HepG2 (cell line): Measurements from ENCODE around the gene COL4A6. TPM values are rescaled to one million over a fixed set of nuclear protein-coding genes. Genes with fewer than 3 reads are reported as not detected.

ENCODE experiments used
- ATAC-seq: fragments of 200-7000 bp; cut with Tn5 transposase; 3 replicates; pipeline ENCODE4 v1.9.1; 2020; ENCODE audit warnings: mild to moderate bottlenecking, moderate library complexity
- BruUV-seq: library from RNA; stranded (reverse); fragments of 400-500 nt; replicated peaks from 2 replicates; lab custom pipeline; 2021; lab: Mats Ljungman, UMichigan
- CTCF ChIA-PET: fragments of 300-600 bp; formaldehyde crosslinking; extraction: SDS; loops from one replicate; lab custom pipeline; 2021; ENCODE audit warnings: low total read pairs, inconsistent platforms, low intra/inter-chr PET ratio; lab: Yijun Ruan, JAX
- POLR2A ChIA-PET: fragments of 350-600 bp; sonication (Branson Sonifier 250); formaldehyde crosslinking; loops from one replicate; lab custom pipeline; 2020; ENCODE audit warnings: antibody characterized with exemption, inconsistent platforms; lab: Yijun Ruan, JAX
- DNase-seq: peaks from one replicate; pipeline ENCODE4 v3.0.0-alpha.2; 2015; ENCODE audit warnings: low spot score
- FAIRE-seq: peaks from 3 replicates; lab custom pipeline; 2011; peaks lifted over from hg19 to GRCh38; lab: Jason Lieb, UNC
- H2AFZ ChIP-seq: one replicate; pipeline ENCODE4 v1.6.1; 2011; ENCODE audit warnings: low read length, inconsistent platforms
- H3K27ac ChIP-seq: fragments of 300-600 bp; 3 replicates; pipeline ENCODE4 v1.8.0; 2011; ENCODE audit warnings: mixed run types, mild to moderate bottlenecking, mixed read lengths, low read length, inconsistent platforms; ENCODE audit not compliant: insufficient read depth; ENCODE audit errors: extremely low read length
- H3K27me3 ChIP-seq, 2 experiments: fragments of 200-600 bp in 1 of 2; 2 replicates in 1 of 2; 3 replicates in 1 of 2; pipeline versions ENCODE4 v1.6.0 to v1.8.0; 2011; ENCODE audit warnings: low read length in 2 of 2, mild to moderate bottlenecking in 2 of 2, moderate library complexity in 2 of 2, inconsistent platforms in 1 of 2; ENCODE audit not compliant: insufficient read depth in 2 of 2, control insufficient read depth in 1 of 2
- H3K36me3 ChIP-seq, 2 experiments: fragments of 200-600 bp in 1 of 2; replicated peaks in 1 of 2; 2 replicates in 1 of 2; 3 replicates in 1 of 2; pipeline versions ENCODE4 v1.5.1 to v1.8.0; 2011; ENCODE audit warnings: low read length in 2 of 2, inconsistent platforms in 1 of 2; ENCODE audit not compliant: insufficient read depth in 2 of 2, control insufficient read depth in 1 of 2
- H3K4me1 ChIP-seq: 2 replicates; pipeline ENCODE4 v1.5.1; 2012; ENCODE audit warnings: low read length, inconsistent platforms; ENCODE audit not compliant: insufficient read depth
- H3K4me2 ChIP-seq: 2 replicates; pipeline ENCODE4 v1.6.0; 2011; ENCODE audit warnings: low read depth, low read length, inconsistent platforms
- H3K4me3 ChIP-seq, 3 experiments: fragments of 200-600 bp in 1 of 3; sonication (generic), shearing (Covaris generic) in 1 of 3; replicated peaks in 1 of 3; 2 replicates each; pipeline ENCODE4 v1.5.1; 2011 to 2016; ENCODE audit warnings: low read length in 3 of 3, inconsistent platforms in 2 of 3, low read depth in 2 of 3, mild to moderate bottlenecking in 2 of 3, control low read depth in 1 of 3, mixed read lengths in 1 of 3; ENCODE audit not compliant: insufficient read depth in 1 of 3
- H3K79me2 ChIP-seq: one replicate; pipeline ENCODE4 v1.6.1; 2011; ENCODE audit warnings: low read length, inconsistent platforms; ENCODE audit not compliant: insufficient read depth
- H3K9ac ChIP-seq: 2 replicates; pipeline ENCODE4 v1.6.0; 2011; ENCODE audit warnings: mild to moderate bottlenecking, low read depth, low read length, inconsistent platforms; ENCODE audit not compliant: insufficient read depth
- H3K9me3 ChIP-seq: 2 replicates; pipeline ENCODE4 v1.5.1; 2012; ENCODE audit warnings: mild to moderate bottlenecking, low read length
- H4K20me1 ChIP-seq: 2 replicates; pipeline ENCODE4 v1.6.0; 2011; ENCODE audit warnings: inconsistent platforms, mild to moderate bottlenecking, low read length, moderate library complexity; ENCODE audit not compliant: insufficient read depth
- ARNT ChIP-seq: fragments of 450-650 bp; IDR thresholded peaks from 2 replicates; pipeline ENCODE4 v1.6.1; 2017
- GATAD2A ChIP-seq: IDR thresholded peaks from 2 replicates; pipeline ENCODE4 v1.6.1; 2016
- MTF2 ChIP-seq: sonication (generic); formaldehyde crosslinking; IDR thresholded peaks from 2 replicates; pipeline ENCODE4 v1.5.0; 2020; ENCODE audit warnings: missing genetic modification reagents, borderline replicate concordance
- NFKBIZ ChIP-seq: IDR thresholded peaks from 2 replicates; pipeline ENCODE4 v1.6.1; 2018; ENCODE audit warnings: missing genetic modification reagents, missing compliant biosample characterization
- PHF5A ChIP-seq: IDR thresholded peaks from one replicate; pipeline ENCODE4 v1.6.1; 2018; ENCODE audit warnings: low read depth, missing genetic modification reagents; ENCODE audit not compliant: unreplicated experiment
- POLR2AphosphoS2 ChIP-seq: IDR thresholded peaks from 2 replicates; pipeline ENCODE4 v1.6.1; 2011; ENCODE audit warnings: low read depth, low read length, improper control_type of control experiment
- REPIN1 ChIP-seq: sonication (generic); formaldehyde crosslinking; IDR thresholded peaks from 2 replicates; pipeline ENCODE4 v1.8.0; 2022; ENCODE audit warnings: missing genetic modification reagents, low read depth, mild to moderate bottlenecking, borderline replicate concordance
- TARDBP ChIP-seq: sonication (generic); formaldehyde crosslinking; IDR thresholded peaks from 2 replicates; pipeline ENCODE4 v1.8.0; 2022; ENCODE audit warnings: mild to moderate bottlenecking, missing genetic modification reagents
- WIZ ChIP-seq: sonication (generic); formaldehyde crosslinking; IDR thresholded peaks from 2 replicates; pipeline ENCODE4 v1.5.1; 2020; ENCODE audit warnings: mild to moderate bottlenecking, missing genetic modification reagents
- ZMYM4 ChIP-seq: sonication (generic); formaldehyde crosslinking; IDR thresholded peaks from 2 replicates; pipeline ENCODE4 v1.8.1; 2023; ENCODE audit warnings: mild to moderate bottlenecking, missing genetic modification reagents
- ZNF232 ChIP-seq: sonication (generic); formaldehyde crosslinking; IDR thresholded peaks from 2 replicates; pipeline ENCODE4 v1.4.0; 2020; ENCODE audit warnings: missing genetic modification reagents, borderline replicate concordance
- ZNF547 ChIP-seq: sonication (generic); formaldehyde crosslinking; IDR thresholded peaks from 2 replicates; pipeline ENCODE4 v1.5.1; 2020; ENCODE audit warnings: mild to moderate bottlenecking, missing genetic modification reagents
- ZNF570 ChIP-seq: sonication (generic); formaldehyde crosslinking; IDR thresholded peaks from 2 replicates; pipeline ENCODE4 v1.4.0; 2020; ENCODE audit warnings: mild to moderate bottlenecking, missing genetic modification reagents, borderline replicate concordance
- ZNF75D ChIP-seq: sonication (generic); formaldehyde crosslinking; IDR thresholded peaks from 2 replicates; pipeline ENCODE4 v1.8.1; 2023; ENCODE audit warnings: missing genetic modification reagents, mild to moderate bottlenecking, borderline replicate concordance
- WGBS: methylation state at CpG from one replicate; pipeline ENCODE4 v1.1.6; 2017; ENCODE audit warnings: low lambda C conversion rate; 5-methylcytosine and 5-hydroxymethylcytosine counted together
- in situ Hi-C: cut with HindIII; loops from 2 replicates; pipeline ENCODE4 v1.10.0; 2017; ENCODE audit warnings: low pct_unique_long_range_greater_than_20kb; ENCODE audit not compliant: extremely low pct_ligation_motif_present
- intact Hi-C: fragments of 100-400 bp; cut with micrococcal nuclease; formaldehyde crosslinking; loops from one replicate; pipeline ENCODE4 v1.10.0; 2022; ENCODE audit not compliant: unreplicated experiment
- polyA plus RNA-seq, 8 experiments: library from polyadenylated mRNA; depleted of rRNA in 3 of 8; stranded (reverse) in 7 of 8; unstranded in 1 of 8; fragments of >200 nt; fragmentation: Illumina TruSeq in 4 of 8; extraction: Trizol in 4 of 8; gene quantifications; 2 replicates each; pipeline versions ENCODE4 v1.2.1 to v1.2.3, GENCODE V29; 2011 to 2016; ENCODE audit warnings: low read depth in 4 of 8, missing spikeins in 1 of 8, mixed read lengths in 1 of 8; ENCODE audit not compliant: insufficient read depth in 1 of 8
- total RNA-seq, 5 experiments: library from RNA; depleted of rRNA; stranded (reverse); fragments of >200 nt; fragmentation: Illumina TruSeq; extraction: Trizol; gene quantifications; 2 replicates each; pipeline ENCODE4 v1.2.3, GENCODE V29; 2016; ENCODE audit warnings: low read depth in 1 of 5
- TF ChIP-seq, protein P1 (sequence below): fragments of 450-650 bp; IDR thresholded peaks from 2 replicates; pipeline ENCODE4 v1.6.1; 2017
- TF ChIP-seq, protein P2 (sequence below): IDR thresholded peaks from 2 replicates; pipeline ENCODE4 v1.6.1; 2016; ENCODE audit warnings: control low read depth
- TF ChIP-seq, protein P3 (sequence below): sonication (generic); formaldehyde crosslinking; IDR thresholded peaks from 2 replicates; pipeline ENCODE4 v1.5.1; 2020; ENCODE audit warnings: missing genetic modification reagents, mild to moderate bottlenecking, borderline replicate concordance

Gene COL4A6
- total and polyA plus RNA-seq, 2 of the 13 experiments (the other 11 are each of a cell fraction or from before 2014, with no cell fraction given) = 4.5 to 8.2 TPM

DNA sequence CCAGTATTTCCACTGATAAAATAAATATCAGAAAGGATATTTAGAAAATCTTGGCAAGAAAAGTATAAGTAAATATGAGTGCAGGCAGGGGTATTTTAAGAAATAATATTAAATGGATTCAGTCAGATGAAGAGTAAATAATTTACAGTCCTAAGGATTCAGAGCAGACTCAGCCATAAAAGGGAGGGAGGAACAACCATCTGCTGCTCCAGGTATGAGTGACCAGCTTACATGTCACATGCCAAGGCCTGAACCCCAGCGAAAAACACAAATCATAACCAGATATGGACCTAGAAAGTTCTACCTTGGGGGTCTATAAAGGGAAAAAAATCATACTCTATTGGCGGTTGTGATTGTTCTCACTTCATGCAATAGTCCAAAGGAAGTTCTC is 166.8 kb downstream of the COL4A6 start:
- no TSS peak for BruUV-seq
- no peaks in the 10 kb centered on the region for H4K20me1 ChIP-seq
- no peak overlapping the region for H3K9ac ChIP-seq
- ATAC-seq (no peak), DNase-seq (no peak), FAIRE-seq (no peak)
- no peak overlapping the region for H3K4me3 ChIP-seq
- H3K79me2 ChIP-seq = no peaks in the 10 kb centered on the region
- no peak overlapping the region for H3K27ac ChIP-seq
- in situ Hi-C loops = no loop called here
- POLR2A ChIA-PET = no interaction called here
- H3K4me1 ChIP-seq = peaks cover 12% of the 10 kb centered on the region
- intact Hi-C loops = no loop called here
- no peaks in the 10 kb centered on the region for H3K9me3 ChIP-seq
- CTCF ChIA-PET = no interaction called here
- no peak for TF ChIP-seq GATAD2A (CRISPR knock-in tag)
- no peak for TF ChIP-seq MTF2 (CRISPR knock-in tag)
- no peak for TF ChIP-seq ZNF547
- 50% methylated on average over 2 of the region's 2 CpGs for WGBS
- no peaks in the 10 kb centered on the region for H3K36me3 ChIP-seq
- no peak overlapping the region for H3K4me2 ChIP-seq
- H3K27me3 ChIP-seq = no peaks in the 10 kb centered on the region
- H2AFZ ChIP-seq = no peak overlapping the region

DNA sequence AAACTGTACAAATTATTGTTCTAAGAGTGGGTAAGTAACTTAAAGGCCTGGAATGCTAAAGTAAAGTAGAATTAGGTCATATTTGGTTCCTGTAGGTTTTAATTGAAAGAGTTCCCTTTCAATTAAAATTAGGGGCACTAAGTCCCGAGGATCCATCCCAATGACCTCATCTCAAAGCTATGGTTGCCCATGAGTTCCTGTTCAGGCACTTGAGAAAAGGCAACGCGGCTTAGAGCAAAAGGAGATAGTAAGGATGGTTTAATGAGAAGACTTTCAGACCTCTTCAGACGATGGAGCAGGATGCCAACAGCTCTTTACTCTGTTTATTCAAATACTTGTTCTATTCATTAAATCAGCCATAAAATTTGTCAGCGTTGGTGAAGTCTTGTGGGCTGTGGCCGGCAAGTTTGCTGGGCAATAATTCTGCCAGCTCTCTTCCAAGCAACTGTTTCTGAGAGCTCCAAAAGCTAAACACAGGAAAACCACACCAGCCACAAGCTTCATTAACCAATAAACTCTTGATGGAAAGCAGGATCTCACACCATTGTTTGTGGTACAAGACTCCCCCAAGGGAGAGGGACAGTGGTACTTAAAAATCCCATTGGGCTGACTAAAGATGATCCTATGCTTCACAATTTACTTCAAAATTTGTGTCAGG is 167.4 kb downstream of the COL4A6 start:
- DNase-seq (no peak), ATAC-seq (no peak), FAIRE-seq (no peak)
- H3K4me3 ChIP-seq = no peak overlapping the region
- peaks cover 16% of the 10 kb centered on the region for H3K4me1 ChIP-seq
- 100% methylated on average over 4 of the region's 6 CpGs for WGBS
- ChIA-PET CTCF (no interaction called here), POLR2A (no interaction called here)
- H2AFZ ChIP-seq = no peak overlapping the region
- intact Hi-C loops (no loop called here), in situ Hi-C loops (no loop called here)
- no TSS peak for BruUV-seq
- no peak overlapping the region for H3K27ac ChIP-seq
- H3K36me3 ChIP-seq = no peaks in the 10 kb centered on the region
- H3K79me2 ChIP-seq = no peaks in the 10 kb centered on the region
- no peaks in the 10 kb centered on the region for H3K27me3 ChIP-seq
- no peaks in the 10 kb centered on the region for H4K20me1 ChIP-seq
- H3K9ac ChIP-seq = no peak overlapping the region
- no peaks in the 10 kb centered on the region for H3K9me3 ChIP-seq
- no peak overlapping the region for H3K4me2 ChIP-seq
- TF ChIP-seq POLR2AphosphoS2 (no peak), ZNF570 (CRISPR knock-in tag) (no peak), REPIN1 (CRISPR knock-in tag) (no peak), ZMYM4 (CRISPR knock-in tag) (no peak), TARDBP (no peak), ZNF232 (CRISPR knock-in tag) (no peak), ARNT (no peak), ZNF75D (CRISPR knock-in tag) (no peak), WIZ (no peak), NFKBIZ (no peak), PHF5A (CRISPR knock-in tag) (no peak)
- TF ChIP-seq, protein P1, sequence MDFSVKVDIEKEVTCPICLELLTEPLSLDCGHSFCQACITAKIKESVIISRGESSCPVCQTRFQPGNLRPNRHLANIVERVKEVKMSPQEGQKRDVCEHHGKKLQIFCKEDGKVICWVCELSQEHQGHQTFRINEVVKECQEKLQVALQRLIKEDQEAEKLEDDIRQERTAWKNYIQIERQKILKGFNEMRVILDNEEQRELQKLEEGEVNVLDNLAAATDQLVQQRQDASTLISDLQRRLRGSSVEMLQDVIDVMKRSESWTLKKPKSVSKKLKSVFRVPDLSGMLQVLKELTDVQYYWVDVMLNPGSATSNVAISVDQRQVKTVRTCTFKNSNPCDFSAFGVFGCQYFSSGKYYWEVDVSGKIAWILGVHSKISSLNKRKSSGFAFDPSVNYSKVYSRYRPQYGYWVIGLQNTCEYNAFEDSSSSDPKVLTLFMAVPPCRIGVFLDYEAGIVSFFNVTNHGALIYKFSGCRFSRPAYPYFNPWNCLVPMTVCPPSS = no peak
- TF ChIP-seq, protein P2, sequence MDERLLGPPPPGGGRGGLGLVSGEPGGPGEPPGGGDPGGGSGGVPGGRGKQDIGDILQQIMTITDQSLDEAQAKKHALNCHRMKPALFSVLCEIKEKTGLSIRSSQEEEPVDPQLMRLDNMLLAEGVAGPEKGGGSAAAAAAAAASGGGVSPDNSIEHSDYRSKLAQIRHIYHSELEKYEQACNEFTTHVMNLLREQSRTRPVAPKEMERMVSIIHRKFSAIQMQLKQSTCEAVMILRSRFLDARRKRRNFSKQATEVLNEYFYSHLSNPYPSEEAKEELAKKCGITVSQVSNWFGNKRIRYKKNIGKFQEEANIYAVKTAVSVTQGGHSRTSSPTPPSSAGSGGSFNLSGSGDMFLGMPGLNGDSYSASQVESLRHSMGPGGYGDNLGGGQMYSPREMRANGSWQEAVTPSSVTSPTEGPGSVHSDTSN = no peak
- TF ChIP-seq, protein P3, sequence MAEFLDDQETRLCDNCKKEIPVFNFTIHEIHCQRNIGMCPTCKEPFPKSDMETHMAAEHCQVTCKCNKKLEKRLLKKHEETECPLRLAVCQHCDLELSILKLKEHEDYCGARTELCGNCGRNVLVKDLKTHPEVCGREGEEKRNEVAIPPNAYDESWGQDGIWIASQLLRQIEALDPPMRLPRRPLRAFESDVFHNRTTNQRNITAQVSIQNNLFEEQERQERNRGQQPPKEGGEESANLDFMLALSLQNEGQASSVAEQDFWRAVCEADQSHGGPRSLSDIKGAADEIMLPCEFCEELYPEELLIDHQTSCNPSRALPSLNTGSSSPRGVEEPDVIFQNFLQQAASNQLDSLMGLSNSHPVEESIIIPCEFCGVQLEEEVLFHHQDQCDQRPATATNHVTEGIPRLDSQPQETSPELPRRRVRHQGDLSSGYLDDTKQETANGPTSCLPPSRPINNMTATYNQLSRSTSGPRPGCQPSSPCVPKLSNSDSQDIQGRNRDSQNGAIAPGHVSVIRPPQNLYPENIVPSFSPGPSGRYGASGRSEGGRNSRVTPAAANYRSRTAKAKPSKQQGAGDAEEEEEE (CRISPR knock-in tag) = no peak
